SK-N-SH treated with all-trans-retinoic acid at 6 μM for 48 hours (cell line): ENCODE data around the gene POLR3F.

ENCODE experiments used
- ATAC-seq: fragments of 200-7000 bp; cut with Tn5 transposase; 3 replicates; pipeline ENCODE4 v1.9.1; 2020; ENCODE audit warnings: mild to moderate bottlenecking, moderate library complexity
- ARNTL ChIP-seq: fragments of 450-650 bp; formaldehyde crosslinking; IDR thresholded peaks from 2 replicates; pipeline ENCODE4 v1.5.0; 2020; ENCODE audit warnings: low read depth, mild to moderate bottlenecking, moderate library complexity, borderline replicate concordance
- BACH2 ChIP-seq: fragments of 250-450 bp; sonication (Bioruptor Pico); IDR thresholded peaks from 2 replicates; pipeline ENCODE4 v1.9.0; 2021; ENCODE audit warnings: mild to moderate bottlenecking, borderline replicate concordance
- CREB5 ChIP-seq: fragments of 250-450 bp; sonication (Bioruptor Pico); IDR thresholded peaks from 2 replicates; pipeline ENCODE4 v1.5.1; 2020; ENCODE audit warnings: low read depth, mild to moderate bottlenecking, moderate library complexity
- CSDC2 ChIP-seq: fragments of 250-450 bp; sonication (Bioruptor Pico); IDR thresholded peaks from 2 replicates; pipeline ENCODE4 v1.5.0; 2020; ENCODE audit warnings: mild to moderate bottlenecking, moderate library complexity
- CSRNP3 ChIP-seq: fragments of 250-450 bp; sonication (Bioruptor Pico); IDR thresholded peaks from 2 replicates; pipeline ENCODE4 v1.5.1; 2021; ENCODE audit warnings: mild to moderate bottlenecking, moderate library complexity
- ESRRG ChIP-seq: fragments of 250-450 bp; sonication (Bioruptor Pico); IDR thresholded peaks from 2 replicates; pipeline ENCODE4 v1.6.1; 2021; ENCODE audit warnings: mild to moderate bottlenecking
- GLIS3 ChIP-seq: fragments of 250-450 bp; sonication (Bioruptor Pico); IDR thresholded peaks from 2 replicates; pipeline ENCODE4 v1.5.0; 2020; ENCODE audit warnings: mild to moderate bottlenecking, moderate library complexity
- OSR1 ChIP-seq: fragments of 250-450 bp; sonication (Bioruptor Pico); IDR thresholded peaks from 2 replicates; pipeline ENCODE4 v1.8.0; 2022; ENCODE audit warnings: moderate library complexity, mild to moderate bottlenecking, inconsistent platforms
- PATZ1 ChIP-seq: fragments of 250-450 bp; sonication (Bioruptor Pico); IDR thresholded peaks from 2 replicates; pipeline ENCODE4 v1.8.0; 2020; ENCODE audit warnings: mild to moderate bottlenecking, moderate library complexity, borderline replicate concordance
- POU6F1 ChIP-seq: fragments of 250-450 bp; sonication (Bioruptor Pico); IDR thresholded peaks from 2 replicates; pipeline ENCODE4 v1.8.0; 2021; ENCODE audit warnings: low read depth, mild to moderate bottlenecking, moderate library complexity, borderline replicate concordance
- PPARA ChIP-seq: fragments of 250-450 bp; sonication (Bioruptor Pico); IDR thresholded peaks from 2 replicates; pipeline ENCODE4 v1.5.0; 2020; ENCODE audit warnings: mild to moderate bottlenecking, borderline replicate concordance
- RARB ChIP-seq: fragments of 250-450 bp; sonication (Bioruptor Pico); IDR thresholded peaks from 2 replicates; pipeline ENCODE4 v1.8.0; 2021; ENCODE audit warnings: mild to moderate bottlenecking, moderate library complexity
- SNAI2 ChIP-seq: fragments of 250-450 bp; sonication (Bioruptor Pico); IDR thresholded peaks from 2 replicates; pipeline ENCODE4 v1.5.0; 2020; ENCODE audit warnings: mild to moderate bottlenecking, moderate library complexity
- TCF4 ChIP-seq: fragments of 250-450 bp; sonication (Bioruptor Pico); IDR thresholded peaks from 2 replicates; pipeline ENCODE4 v1.8.0; 2021; ENCODE audit warnings: mild to moderate bottlenecking, moderate library complexity, borderline replicate concordance
- TOX ChIP-seq: fragments of 250-450 bp; sonication (Bioruptor Pico); IDR thresholded peaks from 2 replicates; pipeline ENCODE4 v1.8.0; 2021; ENCODE audit warnings: mild to moderate bottlenecking, moderate library complexity, borderline replicate concordance
- TSHZ2 ChIP-seq: fragments of 250-450 bp; sonication (Bioruptor Pico); IDR thresholded peaks from 2 replicates; pipeline ENCODE4 v1.5.0; 2020; ENCODE audit warnings: mild to moderate bottlenecking, moderate library complexity
- ZC3H10 ChIP-seq: fragments of 250-450 bp; sonication (Bioruptor Pico); IDR thresholded peaks from 2 replicates; pipeline ENCODE4 v1.5.1; 2021; ENCODE audit warnings: mild to moderate bottlenecking, moderate library complexity
- ZFP3 ChIP-seq: fragments of 250-450 bp; sonication (Bioruptor Pico); IDR thresholded peaks from 2 replicates; pipeline ENCODE4 v1.5.0; 2020; ENCODE audit warnings: mild to moderate bottlenecking, moderate library complexity
- ZFP30 ChIP-seq: fragments of 450-650 bp; formaldehyde crosslinking; IDR thresholded peaks from 2 replicates; pipeline ENCODE4 v1.5.0; 2022; ENCODE audit warnings: mild to moderate bottlenecking, moderate library complexity
- ZNF565 ChIP-seq: fragments of 450-650 bp; formaldehyde crosslinking; conservative IDR thresholded peaks from 2 replicates; pipeline ENCODE4 v1.5.0; 2020; ENCODE audit warnings: low read depth, mild to moderate bottlenecking, moderate library complexity
- ZNF70 ChIP-seq: fragments of 450-650 bp; formaldehyde crosslinking; IDR thresholded peaks from 2 replicates; pipeline ENCODE4 v1.5.0; 2020; ENCODE audit warnings: mild to moderate bottlenecking, moderate library complexity
- ZNF8 ChIP-seq: fragments of 450-650 bp; formaldehyde crosslinking; IDR thresholded peaks from 2 replicates; pipeline ENCODE4 v1.5.0; 2020; ENCODE audit warnings: mild to moderate bottlenecking, moderate library complexity

POLR3F gene

GRCh38 chr20:18428490-18429173 is 38.6 kb upstream of the POLR3F start (continued):
- TF ChIP-seq ZNF565 (no peak), TSHZ2 (CRISPR knock-in tag) (no peak), PATZ1 (no peak)

- no peak for TF ChIP-seq ZNF70
- TF ChIP-seq OSR1 (CRISPR knock-in tag): no peak
- TF ChIP-seq POU6F1: no peak
- TF ChIP-seq RARB (CRISPR knock-in tag): no peak
- no peak for TF ChIP-seq ESRRG
- TF ChIP-seq ZFP3: no peak
- TF ChIP-seq CSRNP3 (CRISPR knock-in tag): no peak
- no peak for TF ChIP-seq ARNTL
- TF ChIP-seq TCF4: no peak
- no peak for TF ChIP-seq CSDC2 (CRISPR knock-in tag)
- no peak for TF ChIP-seq ZNF565
- no peak for TF ChIP-seq CREB5 (CRISPR knock-in tag)
- TF ChIP-seq PPARA (CRISPR knock-in tag): no peak
- no peak for TF ChIP-seq ZC3H10 (CRISPR knock-in tag)
- TF ChIP-seq ZNF8 (CRISPR knock-in tag): no peak
- no peak for ATAC-seq
Measured at GRCh38 chr20:18430172-18430826, 36.9 kb upstream of the POLR3F start.

- ATAC-seq: no peak
- TF ChIP-seq TOX (CRISPR knock-in tag) (no peak), CSRNP3 (CRISPR knock-in tag) (no peak), ESRRG (no peak), BACH2 (CRISPR knock-in tag) (no peak), ZNF565 (no peak), ZNF70 (no peak), GLIS3 (CRISPR knock-in tag) (no peak), ZC3H10 (CRISPR knock-in tag) (no peak), POU6F1 (no peak), ZFP3 (no peak), SNAI2 (CRISPR knock-in tag) (no peak), TCF4 (no peak), PPARA (CRISPR knock-in tag) (no peak), ZFP30 (CRISPR knock-in tag) (no peak), ZNF8 (CRISPR knock-in tag) (no peak)
Measured at GRCh38 chr20:18431206-18431605, 36.0 kb upstream of the POLR3F start.
